ENCODE results near the gene NFATC3.
"Not testable (repeated sequence)": the region's sequence is repeated elsewhere in the genome, so short reads cannot be mapped to it uniquely, and the experiment has no call there.

The NFATC3 gene

GRCh38 chr16:68093816-68094613, 8.8 kb downstream of the NFATC3 start:
- peak; percentile 60 for TF ChIP-seq CTCF (IDR thresholded peaks at IDR 0.05; ENCODE audit: low read depth, low read length)
- peak; percentile 52 to 71 for DNase-seq (ENCODE audit: low read depth in 2 of 2)
- no peak overlapping the region for H3K4me3 ChIP-seq (replicated peaks in 1 of 2; ENCODE audit: low read depth in 2 of 2, low read length in 2 of 2)

GRCh38 chr16:68094614-68094934, 9.4 kb downstream of the NFATC3 start:
- TF ChIP-seq CTCF (IDR thresholded peaks at IDR 0.05; ENCODE audit: low read depth, low read length): no peak
- DNase-seq (ENCODE audit: low read depth in 2 of 2): no peak

GRCh38 chr16:68096491-68096890, 11.3 kb downstream of the NFATC3 start:
- TF ChIP-seq CTCF (IDR thresholded peaks at IDR 0.05; ENCODE audit: low read depth, low read length): no peak
- no peak overlapping the region for H3K4me3 ChIP-seq (replicated peaks in 1 of 2; ENCODE audit: low read depth in 2 of 2, low read length in 2 of 2)
- DNase-seq (ENCODE audit: low read depth in 2 of 2): no peak

More at GRCh38 chr16:68094614-68094934, 9.4 kb downstream of the NFATC3 start:
- no peak overlapping the region for H3K4me3 ChIP-seq (replicated peaks in 1 of 2; ENCODE audit: low read depth in 2 of 2, low read length in 2 of 2)

GRCh38 chr16:68097088-68097487, 11.9 kb downstream of the NFATC3 start:
- no peak for TF ChIP-seq CTCF (IDR thresholded peaks at IDR 0.05; ENCODE audit: low read depth, low read length)
- no peak overlapping the region for H3K4me3 ChIP-seq (replicated peaks in 1 of 2; ENCODE audit: low read depth in 2 of 2, low read length in 2 of 2)
- no peak for DNase-seq (ENCODE audit: low read depth in 2 of 2)

- DNase-seq (ENCODE audit: low read depth in 2 of 2): no peak
- H3K4me3 ChIP-seq (replicated peaks in 1 of 2; ENCODE audit: low read depth in 2 of 2, low read length in 2 of 2): no peak overlapping the region
- TF ChIP-seq CTCF (IDR thresholded peaks at IDR 0.05; ENCODE audit: low read depth, low read length): no peak
Measured at GRCh38 chr16:68097895-68098294, 12.7 kb downstream of the NFATC3 start.

- TF ChIP-seq CTCF (IDR thresholded peaks at IDR 0.05; ENCODE audit: low read depth, low read length): no peak
Measured at GRCh38 chr16:68100488-68100887, 15.3 kb downstream of the NFATC3 start.

GRCh38 chr16:68105611-68106010, 20.4 kb downstream of the NFATC3 start:
- DNase-seq (ENCODE audit: low read depth in 2 of 2): peak in 1 of 2 donors; percentile 57
- no peak for TF ChIP-seq CTCF (IDR thresholded peaks at IDR 0.05; ENCODE audit: low read depth, low read length)
- H3K4me3 ChIP-seq (replicated peaks in 1 of 2; ENCODE audit: low read depth in 2 of 2, low read length in 2 of 2): no peak overlapping the region

More at GRCh38 chr16:68100488-68100887, 15.3 kb downstream of the NFATC3 start:
- DNase-seq (ENCODE audit: low read depth in 2 of 2): no peak
- no peak overlapping the region for H3K4me3 ChIP-seq (replicated peaks in 1 of 2; ENCODE audit: low read depth in 2 of 2, low read length in 2 of 2)

GRCh38 chr16:68107230-68107928, 22.2 kb downstream of the NFATC3 start:
- H3K4me3 ChIP-seq (replicated peaks in 1 of 2; ENCODE audit: low read depth in 2 of 2, low read length in 2 of 2); DNase-seq (ENCODE audit: low read depth in 2 of 2): not testable (repeated sequence)

- not testable (repeated sequence) for DNase-seq (ENCODE audit: low read depth in 2 of 2); H3K4me3 ChIP-seq (replicated peaks in 1 of 2; ENCODE audit: low read depth in 2 of 2, low read length in 2 of 2)
Measured at GRCh38 chr16:68109156-68109555, 24.0 kb downstream of the NFATC3 start.
